Measurements from ENCODE around the gene HEPHL1.

HEPHL1 gene

GRCh38 chr11:94023856-94024255, 2.7 kb downstream of the HEPHL1 start:
- DNase-seq: no peak

- no peak for DNase-seq
These were observed 3.4 kb downstream of the HEPHL1 start for GRCh38 chr11:94024547-94024946.

- DNase-seq: no peak
These were observed 4.7 kb downstream of the HEPHL1 start for GRCh38 chr11:94025690-94026394.

- no peak for DNase-seq
These were observed 6.1 kb downstream of the HEPHL1 start for GRCh38 chr11:94027210-94027609.

- no peak for DNase-seq
These were observed 7.3 kb downstream of the HEPHL1 start for GRCh38 chr11:94028436-94028835.

GRCh38 chr11:94030059-94030458, 8.9 kb downstream of the HEPHL1 start:
- no peak for DNase-seq

- no peak for DNase-seq
These were observed 10.5 kb downstream of the HEPHL1 start for GRCh38 chr11:94031625-94032024.

- no peak for DNase-seq
These were observed 10.9 kb downstream of the HEPHL1 start for GRCh38 chr11:94032066-94032465.

GRCh38 chr11:94032725-94033124, 11.6 kb downstream of the HEPHL1 start:
- no peak for DNase-seq

- no peak for DNase-seq
These were observed 13.1 kb downstream of the HEPHL1 start for GRCh38 chr11:94034207-94034606.

- DNase-seq: no peak
These were observed 14.9 kb downstream of the HEPHL1 start for GRCh38 chr11:94036096-94036495.

- no peak for DNase-seq
These were observed 22.1 kb downstream of the HEPHL1 start for GRCh38 chr11:94043241-94043640.

- no peak for DNase-seq
These were observed 25.6 kb downstream of the HEPHL1 start for GRCh38 chr11:94046796-94047195.

- no peak for DNase-seq
These were observed 27.0 kb downstream of the HEPHL1 start for GRCh38 chr11:94048032-94048709.

- DNase-seq: no peak
These were observed 28.2 kb downstream of the HEPHL1 start for GRCh38 chr11:94049351-94049750.

- DNase-seq: no peak
These were observed 37.5 kb downstream of the HEPHL1 start for GRCh38 chr11:94058630-94059029.

GRCh38 chr11:94059065-94059464, 37.9 kb downstream of the HEPHL1 start:
- no peak for DNase-seq

- no peak for DNase-seq
These were observed 39.2 kb downstream of the HEPHL1 start for GRCh38 chr11:94060401-94060800.

GRCh38 chr11:94062360-94062759, 41.2 kb downstream of the HEPHL1 start:
- DNase-seq: no peak

GRCh38 chr11:94066901-94067429, 45.8 kb downstream of the HEPHL1 start:
- DNase-seq: no peak

GRCh38 chr11:94068764-94069163, 47.6 kb downstream of the HEPHL1 start:
- no peak for DNase-seq

- DNase-seq: no peak
These were observed 56.6 kb downstream of the HEPHL1 start for GRCh38 chr11:94077552-94078293.

GRCh38 chr11:94084164-94084563, 63.0 kb downstream of the HEPHL1 start:
- no peak for DNase-seq

GRCh38 chr11:94088906-94089305, 67.8 kb downstream of the HEPHL1 start:
- no peak for DNase-seq
